GM04503 (cell line): ENCODE measurements around the gene CSDE1.

Experiments
- DNase-seq: peaks from one replicate; pipeline ENCODE4 v3.0.0-alpha.2; 2012; ENCODE audit warnings: low read depth

CSDE1 gene

DNA sequence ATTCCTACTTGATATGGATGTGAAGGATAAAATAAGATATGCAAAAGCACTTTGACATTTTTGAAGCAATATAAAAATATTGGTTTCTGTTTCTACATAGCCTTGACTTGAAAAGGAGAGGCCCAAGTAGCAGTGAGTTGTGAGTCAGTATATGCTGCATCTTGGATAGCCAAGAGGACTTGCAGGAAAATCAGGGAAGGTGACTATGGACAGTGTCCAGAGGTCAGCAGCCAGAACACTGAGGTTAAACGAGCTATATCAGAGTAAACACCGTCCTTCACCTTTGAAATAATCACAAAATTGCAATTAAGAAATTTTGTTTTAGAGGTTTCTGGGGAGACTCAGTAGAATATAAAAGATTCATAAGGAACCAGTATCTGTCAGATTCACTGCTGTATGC lies 55.9 kb downstream of the CSDE1 start:
- no peak for DNase-seq

DNA sequence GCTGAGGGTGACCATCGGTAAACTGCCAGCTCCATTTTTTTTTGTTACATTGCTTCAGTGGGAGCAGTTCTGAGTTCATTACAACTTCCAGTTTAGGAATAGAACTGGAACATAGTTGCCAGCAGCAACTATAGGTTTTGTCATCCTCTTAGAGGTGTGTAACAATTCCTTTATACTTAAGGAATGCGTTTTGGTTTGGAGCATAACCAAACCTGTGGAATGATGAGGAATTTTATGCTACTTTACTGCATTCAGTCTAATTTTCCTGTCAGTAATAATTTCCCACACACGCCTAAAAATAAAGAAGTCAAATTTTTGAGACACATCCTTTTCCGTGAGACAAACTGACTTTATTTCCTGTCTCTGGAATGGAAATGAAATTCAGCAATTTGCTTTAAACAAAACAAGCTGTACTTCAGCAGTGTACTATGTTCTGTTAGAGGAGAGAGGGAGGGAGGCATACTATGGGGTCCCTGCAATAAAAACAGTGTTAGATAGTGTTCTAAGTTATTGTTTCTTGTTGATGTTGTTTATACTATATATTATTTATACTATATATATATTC lies 57.7 kb downstream of the CSDE1 start:
- no peak for DNase-seq

DNA sequence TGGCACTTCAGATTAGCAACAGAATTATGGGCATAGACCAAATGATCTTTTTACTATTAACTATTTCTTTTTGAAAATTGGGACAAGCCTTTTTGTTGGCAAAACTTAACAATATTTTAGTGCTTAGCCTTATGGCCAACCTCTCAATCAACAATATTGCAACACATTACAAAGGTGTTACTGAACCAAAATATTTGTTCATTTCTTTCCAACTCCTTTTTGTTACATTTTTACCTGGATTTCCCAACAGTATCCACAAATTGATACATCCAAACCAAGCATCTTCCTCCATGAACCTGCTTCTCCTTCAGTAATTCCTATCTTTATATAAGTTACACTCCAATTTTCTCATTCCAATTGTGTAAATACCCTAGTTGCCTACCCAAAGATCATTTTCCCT lies 61.0 kb downstream of the CSDE1 start:
- no peak for DNase-seq

GRCh38 chr1:114695430-114696058 lies 62.2 kb downstream of the CSDE1 start, which contains the start of gene AMPD1:
AMPD1 (minus strand) TSS chr1:114695546; CDS start chr1:114695471, 75 bp downstream.
- no peak for DNase-seq

DNA sequence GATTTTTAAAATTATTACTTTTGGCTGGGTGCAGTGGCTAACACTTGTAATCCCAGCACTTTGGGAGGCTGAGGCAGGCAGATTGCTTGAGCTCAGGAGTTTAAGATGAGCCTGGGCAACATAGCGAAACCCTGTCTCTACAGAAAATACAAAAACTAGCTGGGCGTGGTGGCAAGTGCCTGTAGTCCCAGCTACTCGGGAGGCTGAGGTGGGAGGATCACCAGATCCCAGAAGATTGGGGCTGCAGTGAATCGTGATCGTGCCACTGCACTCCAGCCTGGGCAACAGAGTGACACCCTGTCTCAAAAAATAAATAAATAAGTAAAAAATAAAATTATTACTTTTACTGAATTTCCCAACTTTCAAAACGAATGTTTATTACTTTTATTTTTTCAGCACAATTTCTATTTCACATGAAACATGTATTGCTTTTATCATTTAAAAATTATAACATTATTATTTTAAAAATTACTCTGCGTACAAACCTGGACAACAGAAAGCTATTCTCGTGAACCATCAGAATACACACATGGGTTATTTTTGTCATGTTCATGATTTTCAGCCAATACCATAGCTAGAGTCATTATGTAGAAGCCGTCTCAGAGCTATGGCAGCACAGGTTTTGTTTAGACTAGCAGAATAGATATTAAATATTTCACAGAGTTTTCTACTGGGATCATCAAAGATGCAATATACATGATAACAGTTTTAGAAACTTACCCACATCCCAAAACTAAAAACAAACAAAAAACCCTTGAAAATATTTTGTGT lies 63.1 kb downstream of the CSDE1 start:
- DNase-seq: no peak

- no peak for DNase-seq
Observed at GRCh38 chr1:114692947-114693346, 64.8 kb downstream of the CSDE1 start.

GRCh38 chr1:114691061-114691460 lies 66.7 kb downstream of the CSDE1 start:
- DNase-seq: no peak

- DNase-seq: no peak
Observed at GRCh38 chr1:114690148-114690547, 67.6 kb downstream of the CSDE1 start.

GRCh38 chr1:114688526-114688925 lies 69.3 kb downstream of the CSDE1 start:
- no peak for DNase-seq

- DNase-seq: no peak
Observed at GRCh38 chr1:114685851-114686250, 71.9 kb downstream of the CSDE1 start.

- DNase-seq: no peak
Observed at GRCh38 chr1:114677691-114678090, 80.1 kb downstream of the CSDE1 start.

- DNase-seq: no peak
Observed at GRCh38 chr1:114676115-114676514, 81.7 kb downstream of the CSDE1 start.

- no peak for DNase-seq
Observed at GRCh38 chr1:114671939-114672275, 85.9 kb downstream of the CSDE1 start.

DNA sequence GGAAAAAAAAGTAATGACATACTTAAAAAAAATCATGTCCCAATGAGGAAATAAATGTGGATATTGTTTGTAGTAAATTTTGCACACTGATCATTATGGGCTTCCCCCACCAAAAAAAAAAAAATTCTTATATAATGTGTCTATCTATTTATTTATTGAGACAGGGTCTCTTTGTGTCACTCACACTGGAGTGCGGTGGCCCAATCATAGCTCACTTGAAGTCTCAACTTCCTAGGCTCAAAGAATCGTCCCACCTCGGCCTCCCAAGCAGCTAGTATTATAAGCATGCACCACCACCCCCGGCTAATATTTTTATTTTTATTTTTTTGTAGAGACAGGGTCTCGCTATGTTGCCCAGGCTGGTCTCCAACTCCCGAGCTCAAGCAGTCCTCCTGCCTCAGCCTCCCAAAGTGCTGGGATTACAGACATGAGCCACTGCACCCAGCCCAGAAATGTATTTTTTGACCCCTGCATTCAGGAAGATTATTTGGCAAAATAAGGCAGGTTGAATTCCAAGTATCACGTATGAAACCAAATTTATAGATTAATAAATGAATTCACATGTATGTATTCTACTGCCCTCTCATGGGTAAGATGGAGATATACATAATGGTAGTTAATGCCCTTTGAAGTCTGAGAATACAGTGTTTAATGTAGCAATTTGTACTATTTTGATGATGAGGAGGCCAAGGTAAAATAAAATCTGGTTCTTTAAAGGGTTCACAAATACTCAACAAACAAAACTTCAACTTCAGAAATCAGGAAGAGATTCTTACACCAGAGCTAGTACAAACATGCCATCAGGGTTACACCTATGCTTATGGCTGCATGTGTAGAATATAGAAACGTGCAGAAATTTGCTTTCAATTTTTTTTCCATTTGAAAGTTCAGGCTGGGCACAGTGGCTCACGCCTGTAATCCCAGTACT lies 86.5 kb downstream of the CSDE1 start:
- no peak for DNase-seq

- peak; percentile 77 for DNase-seq
Observed at GRCh38 chr1:114670083-114671010, 87.4 kb downstream of the CSDE1 start.

DNA sequence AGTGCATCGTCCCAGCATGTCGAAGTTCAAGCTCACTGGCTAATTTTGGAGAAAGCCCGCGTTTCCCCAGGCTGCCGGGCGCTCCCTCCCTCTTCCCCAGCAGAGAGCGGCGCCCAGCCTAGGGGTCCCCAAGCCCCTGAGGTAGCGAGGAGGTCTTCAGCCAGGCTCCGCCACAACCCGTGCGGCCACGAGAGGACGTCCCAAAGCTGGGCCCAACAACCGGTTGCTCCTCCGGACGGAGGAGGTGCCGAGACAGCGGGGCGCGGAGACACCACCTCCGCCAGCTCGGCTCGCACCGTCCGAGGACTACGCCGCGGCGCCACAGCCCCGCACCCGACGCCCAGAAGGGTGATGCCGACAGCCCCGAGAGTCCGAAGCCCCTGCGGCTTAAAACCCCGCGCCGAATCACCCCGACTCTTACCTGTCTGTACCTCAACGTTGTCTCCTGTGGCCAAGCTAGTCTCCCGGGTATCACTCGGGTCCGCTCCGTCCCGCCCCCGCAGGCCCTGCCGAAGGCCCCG lies 88.2 kb downstream of the CSDE1 start, which contains the start of gene DENND2C:
Gene DENND2C (minus strand): TSS at position 488 of the 521 bp plus-strand sequence. CDS start 44,065 bp downstream, outside the sequence.
- peak; percentile 10 for DNase-seq

- DNase-seq: peak; percentile 10
Observed at GRCh38 chr1:114668784-114669561, 88.8 kb downstream of the CSDE1 start.

- DNase-seq: no peak
Observed at GRCh38 chr1:114668373-114668772, 89.4 kb downstream of the CSDE1 start.

- DNase-seq: no peak
Observed at GRCh38 chr1:114666954-114667353, 90.8 kb downstream of the CSDE1 start.
